Measurements from ENCODE around the gene NTN1. TPM values are rescaled to one million over a fixed set of nuclear protein-coding genes. Genes with fewer than 3 reads are reported as not detected.

Gene NTN1
- total and polyA plus RNA-seq, 3 experiments from 2014 or later = 0.24 to 0.33 TPM; not detected in 1

- DNase-seq = no peak
- H3K9me3 ChIP-seq (ENCODE audit: low read length) = no peaks in the 10 kb centered on the region
- H3K27me3 ChIP-seq (ENCODE audit: insufficient read depth, low read length, poor library complexity, severe bottlenecking) = no peaks in the 10 kb centered on the region
- peak overlapping the region in 5 of 8 donors; percentile 9 to 72 (median 24) for H3K27ac Mint-ChIP-seq
- H3K4me1 ChIP-seq (ENCODE audit: insufficient read depth, low read length) = peaks cover 13% of the 10 kb centered on the region
- ChIA-PET CTCF (no interaction called here), POLR2A (no interaction called here)
- no peaks in the 10 kb centered on the region for H3K36me3 ChIP-seq (ENCODE audit: insufficient read depth, low read length)
- peak overlapping the region; percentile 39 to 85 (median 81) for H3K4me3 Mint-ChIP-seq
- no peaks in the 10 kb centered on the region for H3K9me3 Mint-ChIP-seq
- no peak overlapping the region for H3K4me3 ChIP-seq (ENCODE audit: low read length)
- peaks cover 6 to 25% (median 7%) of the 10 kb centered on the region in 3 donors for H3K4me1 Mint-ChIP-seq
- peaks cover 3 to 9% of the 10 kb centered on the region in 2 donors for H3K27me3 Mint-ChIP-seq
- no peak overlapping the region for H3K27ac ChIP-seq (ENCODE audit: low read depth, low read length)
- H3K36me3 Mint-ChIP-seq = no peaks in the 10 kb centered on the region
Measured at GRCh38 chr17:9238340-9239245, 217.3 kb downstream of the NTN1 start.

- Histone ChIP-seq H3K36me3 (ENCODE audit: insufficient read depth, low read length) (no peaks in the 10 kb centered on the region), H3K9me3 (ENCODE audit: low read length) (no peaks in the 10 kb centered on the region), H3K27me3 (ENCODE audit: insufficient read depth, low read length, poor library complexity, severe bottlenecking) (no peaks in the 10 kb centered on the region), H3K27ac (ENCODE audit: low read depth, low read length) (no peak overlapping the region), H3K4me1 (ENCODE audit: insufficient read depth, low read length) (peaks cover 13% of the 10 kb centered on the region), H3K4me3 (ENCODE audit: low read length) (peak overlapping the region; percentile 70)
- H3K27me3 Mint-ChIP-seq = peaks cover 3 to 8% of the 10 kb centered on the region in 2 donors
- no peaks in the 10 kb centered on the region for H3K9me3 Mint-ChIP-seq
- CTCF ChIA-PET = no interaction called here
- H3K36me3 Mint-ChIP-seq = no peaks in the 10 kb centered on the region
- POLR2A ChIA-PET = interaction anchor here (0.6 kb wide), 1 partner anchor 153 kb away, joined by 4 read pairs; no protein-coding TSS in a partner anchor
- H3K4me3 Mint-ChIP-seq = peak overlapping the region; percentile 46 to 90 (median 81)
- peak in 1 of 5 donors; percentile 8 for DNase-seq
- peaks cover 6 to 25% (median 7%) of the 10 kb centered on the region in 3 donors for H3K4me1 Mint-ChIP-seq
- H3K27ac Mint-ChIP-seq = peak overlapping the region in 7 of 8 donors; percentile 23 to 92 (median 77)
Measured at GRCh38 chr17:9239246-9239792, 218.0 kb downstream of the NTN1 start.

GRCh38 chr17:9239793-9240658 lies 218.7 kb downstream of the NTN1 start:
- H3K4me1 ChIP-seq (ENCODE audit: insufficient read depth, low read length) = peaks cover 13% of the 10 kb centered on the region
- ChIA-PET POLR2A (interaction anchor here (0.6 kb wide), 1 partner anchor 153 kb away, joined by 4 read pairs; no protein-coding TSS in a partner anchor), CTCF (no interaction called here)
- no peaks in the 10 kb centered on the region for H3K36me3 ChIP-seq (ENCODE audit: insufficient read depth, low read length)
- H3K36me3 Mint-ChIP-seq = no peaks in the 10 kb centered on the region
- peaks cover 6 to 25% (median 7%) of the 10 kb centered on the region in 3 donors for H3K4me1 Mint-ChIP-seq
- DNase-seq = peak; percentile 64 to 79 (median 69)
- peak overlapping the region; percentile 46 to 90 (median 81) for H3K4me3 Mint-ChIP-seq
- H3K9me3 ChIP-seq (ENCODE audit: low read length) = no peaks in the 10 kb centered on the region
- peaks cover 3 to 8% of the 10 kb centered on the region in 2 donors for H3K27me3 Mint-ChIP-seq
- H3K27me3 ChIP-seq (ENCODE audit: insufficient read depth, low read length, poor library complexity, severe bottlenecking) = no peaks in the 10 kb centered on the region
- peak overlapping the region in 7 of 8 donors; percentile 40 to 92 (median 86) for H3K27ac Mint-ChIP-seq
- H3K4me3 ChIP-seq (ENCODE audit: low read length) = peak overlapping the region; percentile 70
- no peaks in the 10 kb centered on the region for H3K9me3 Mint-ChIP-seq
- H3K27ac ChIP-seq (ENCODE audit: low read depth, low read length) = no peak overlapping the region

- Histone ChIP-seq H3K4me1 (ENCODE audit: insufficient read depth, low read length) (peaks cover 13% of the 10 kb centered on the region), H3K36me3 (ENCODE audit: insufficient read depth, low read length) (no peaks in the 10 kb centered on the region), H3K27ac (ENCODE audit: low read depth, low read length) (no peak overlapping the region), H3K9me3 (ENCODE audit: low read length) (no peaks in the 10 kb centered on the region), H3K27me3 (ENCODE audit: insufficient read depth, low read length, poor library complexity, severe bottlenecking) (no peaks in the 10 kb centered on the region), H3K4me3 (ENCODE audit: low read length) (peak overlapping the region; percentile 26)
- ChIA-PET POLR2A (no interaction called here), CTCF (no interaction called here)
- Mint-ChIP-seq H3K27me3 (peaks cover 0 to under 1% of the 10 kb centered on the region in 2 donors), H3K27ac (peak overlapping the region in 7 of 8 donors; percentile 21 to 90 (median 79)), H3K36me3 (no peaks in the 10 kb centered on the region), H3K9me3 (no peaks in the 10 kb centered on the region), H3K4me1 (peaks cover 6 to 25% (median 7%) of the 10 kb centered on the region in 3 donors), H3K4me3 (peak overlapping the region; percentile 47 to 83 (median 68))
- DNase-seq = no peak
Measured at GRCh38 chr17:9240659-9241370, 219.5 kb downstream of the NTN1 start.

GRCh38 chr17:9241371-9241712 lies 220.0 kb downstream of the NTN1 start:
- ChIA-PET CTCF (no interaction called here), POLR2A (no interaction called here)
- no peaks in the 10 kb centered on the region for H3K36me3 Mint-ChIP-seq
- peaks cover 13% of the 10 kb centered on the region for H3K4me1 ChIP-seq (ENCODE audit: insufficient read depth, low read length)
- no peak overlapping the region for H3K27ac ChIP-seq (ENCODE audit: low read depth, low read length)
- H3K36me3 ChIP-seq (ENCODE audit: insufficient read depth, low read length) = no peaks in the 10 kb centered on the region
- H3K9me3 ChIP-seq (ENCODE audit: low read length) = no peaks in the 10 kb centered on the region
- DNase-seq = no peak
- H3K4me1 Mint-ChIP-seq = peaks cover 6 to 25% (median 7%) of the 10 kb centered on the region in 3 donors
- no peaks in the 10 kb centered on the region for H3K9me3 Mint-ChIP-seq
- H3K27ac Mint-ChIP-seq = peak overlapping the region; percentile 21 to 90 (median 76)
- H3K27me3 ChIP-seq (ENCODE audit: insufficient read depth, low read length, poor library complexity, severe bottlenecking) = no peaks in the 10 kb centered on the region
- no peaks in the 10 kb centered on the region for H3K27me3 Mint-ChIP-seq
- H3K4me3 Mint-ChIP-seq = peak overlapping the region; percentile 60 to 83 (median 73)
- H3K4me3 ChIP-seq (ENCODE audit: low read length) = no peak overlapping the region

GRCh38 chr17:9241774-9242496 lies 220.6 kb downstream of the NTN1 start:
- Mint-ChIP-seq H3K4me3 (peak overlapping the region; percentile 38 to 83 (median 68)), H3K9me3 (no peaks in the 10 kb centered on the region), H3K27me3 (no peaks in the 10 kb centered on the region), H3K4me1 (peaks cover 6 to 25% (median 7%) of the 10 kb centered on the region in 3 donors), H3K36me3 (no peaks in the 10 kb centered on the region), H3K27ac (peak overlapping the region in 7 of 8 donors; percentile 21 to 90 (median 86))
- POLR2A ChIA-PET = no interaction called here
- Histone ChIP-seq H3K4me3 (ENCODE audit: low read length) (no peak overlapping the region), H3K27me3 (ENCODE audit: insufficient read depth, low read length, poor library complexity, severe bottlenecking) (no peaks in the 10 kb centered on the region), H3K9me3 (ENCODE audit: low read length) (no peaks in the 10 kb centered on the region), H3K27ac (ENCODE audit: low read depth, low read length) (no peak overlapping the region), H3K36me3 (ENCODE audit: insufficient read depth, low read length) (no peaks in the 10 kb centered on the region), H3K4me1 (ENCODE audit: insufficient read depth, low read length) (peaks cover 13% of the 10 kb centered on the region)
- CTCF ChIA-PET = no interaction called here
- DNase-seq = no peak

GRCh38 chr17:9242497-9242881 lies 221.2 kb downstream of the NTN1 start:
- H3K9me3 ChIP-seq (ENCODE audit: low read length) = no peaks in the 10 kb centered on the region
- H3K27me3 ChIP-seq (ENCODE audit: insufficient read depth, low read length, poor library complexity, severe bottlenecking) = no peaks in the 10 kb centered on the region
- ChIA-PET CTCF (no interaction called here), POLR2A (no interaction called here)
- Mint-ChIP-seq H3K9me3 (no peaks in the 10 kb centered on the region), H3K27me3 (no peaks in the 10 kb centered on the region), H3K4me1 (peaks cover 6 to 25% (median 7%) of the 10 kb centered on the region in 3 donors), H3K36me3 (no peaks in the 10 kb centered on the region), H3K27ac (peak overlapping the region in 2 of 8 donors; percentile 14 to 70), H3K4me3 (no peak overlapping the region)
- H3K27ac ChIP-seq (ENCODE audit: low read depth, low read length) = no peak overlapping the region
- no peaks in the 10 kb centered on the region for H3K36me3 ChIP-seq (ENCODE audit: insufficient read depth, low read length)
- no peak for DNase-seq
- peaks cover 13% of the 10 kb centered on the region for H3K4me1 ChIP-seq (ENCODE audit: insufficient read depth, low read length)
- no peak overlapping the region for H3K4me3 ChIP-seq (ENCODE audit: low read length)
